D341Med (cell line): ENCODE results near the gene PLEKHA1.

Experiments used
- DNase-seq: peaks from one replicate; pipeline ENCODE4 v3.0.0; 2012; ENCODE audit warnings: low spot score

Gene PLEKHA1

DNA sequence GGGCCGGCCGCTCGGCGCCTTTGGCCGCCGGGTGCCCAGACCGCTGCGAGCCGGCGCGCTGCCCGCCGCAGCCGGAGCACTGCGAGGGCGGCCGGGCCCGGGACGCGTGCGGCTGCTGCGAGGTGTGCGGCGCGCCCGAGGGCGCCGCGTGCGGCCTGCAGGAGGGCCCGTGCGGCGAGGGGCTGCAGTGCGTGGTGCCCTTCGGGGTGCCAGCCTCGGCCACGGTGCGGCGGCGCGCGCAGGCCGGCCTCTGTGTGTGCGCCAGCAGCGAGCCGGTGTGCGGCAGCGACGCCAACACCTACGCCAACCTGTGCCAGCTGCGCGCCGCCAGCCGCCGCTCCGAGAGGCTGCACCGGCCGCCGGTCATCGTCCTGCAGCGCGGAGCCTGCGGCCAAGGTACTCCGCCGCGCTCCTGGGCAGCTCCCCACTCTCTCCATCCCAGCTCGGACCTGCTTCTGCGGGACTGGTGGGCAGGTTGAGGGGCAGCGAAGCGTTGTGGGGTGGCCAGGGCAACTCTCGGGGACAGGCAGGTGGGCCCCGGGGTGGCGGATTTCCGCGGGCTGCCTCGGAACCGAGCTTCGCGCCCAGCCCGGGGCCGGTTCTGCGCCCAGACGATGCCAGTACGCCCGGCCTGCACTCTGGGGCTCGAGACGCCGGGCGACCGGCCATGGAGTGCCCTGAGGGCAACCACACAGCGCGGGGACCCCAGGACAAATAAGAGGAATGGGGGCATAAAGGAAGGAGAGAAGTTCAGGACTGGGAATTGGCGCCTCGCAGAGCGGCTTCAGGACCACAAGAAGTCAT, 87.4 kb downstream of the PLEKHA1 start:
- peak; percentile 59 for DNase-seq

DNA sequence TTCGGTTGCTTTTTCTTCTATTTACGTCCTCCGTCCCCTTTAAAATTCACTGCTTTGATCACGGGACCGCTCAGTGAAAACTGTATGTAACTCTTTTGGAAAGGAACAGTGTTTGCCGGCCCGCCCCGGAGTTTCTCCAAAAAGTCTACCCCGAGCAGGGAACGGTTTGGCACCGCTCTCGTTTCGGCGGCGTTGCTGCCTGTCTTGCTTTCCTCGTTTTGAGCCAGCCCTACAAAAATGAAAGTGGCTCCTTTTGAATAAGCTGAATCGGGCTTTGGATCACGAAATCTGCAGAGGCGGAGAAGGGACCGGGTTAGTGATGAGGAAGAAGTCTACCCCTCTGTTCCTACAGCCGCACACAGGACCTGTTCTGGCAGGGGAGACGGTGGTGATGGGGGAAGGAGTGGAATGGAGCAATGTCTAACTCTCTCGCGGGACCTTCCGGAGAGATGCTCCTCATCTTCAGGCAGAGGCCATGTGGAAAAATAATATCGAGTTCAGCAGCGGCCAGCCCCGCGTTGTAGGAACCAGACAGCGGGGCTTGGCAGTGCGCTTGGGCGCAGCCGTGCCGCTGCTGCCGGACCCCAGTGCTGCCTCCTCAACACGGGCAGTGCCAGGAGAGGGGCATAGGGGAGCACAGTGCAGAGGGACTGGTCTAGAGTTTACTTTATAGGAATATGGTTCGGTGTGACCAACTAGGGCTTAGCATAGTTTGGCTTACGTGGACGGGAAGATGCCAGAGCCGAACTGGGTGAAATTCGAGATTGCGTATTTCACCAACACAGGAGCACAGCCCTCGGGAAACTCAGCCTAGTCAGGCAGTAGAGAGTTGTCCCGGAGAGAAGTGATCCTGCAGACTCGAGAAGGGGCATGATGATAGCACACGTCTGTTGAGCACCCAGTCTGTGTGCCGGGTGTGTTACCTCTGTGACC, 88.3 kb downstream of the PLEKHA1 start:
- no peak for DNase-seq

DNA sequence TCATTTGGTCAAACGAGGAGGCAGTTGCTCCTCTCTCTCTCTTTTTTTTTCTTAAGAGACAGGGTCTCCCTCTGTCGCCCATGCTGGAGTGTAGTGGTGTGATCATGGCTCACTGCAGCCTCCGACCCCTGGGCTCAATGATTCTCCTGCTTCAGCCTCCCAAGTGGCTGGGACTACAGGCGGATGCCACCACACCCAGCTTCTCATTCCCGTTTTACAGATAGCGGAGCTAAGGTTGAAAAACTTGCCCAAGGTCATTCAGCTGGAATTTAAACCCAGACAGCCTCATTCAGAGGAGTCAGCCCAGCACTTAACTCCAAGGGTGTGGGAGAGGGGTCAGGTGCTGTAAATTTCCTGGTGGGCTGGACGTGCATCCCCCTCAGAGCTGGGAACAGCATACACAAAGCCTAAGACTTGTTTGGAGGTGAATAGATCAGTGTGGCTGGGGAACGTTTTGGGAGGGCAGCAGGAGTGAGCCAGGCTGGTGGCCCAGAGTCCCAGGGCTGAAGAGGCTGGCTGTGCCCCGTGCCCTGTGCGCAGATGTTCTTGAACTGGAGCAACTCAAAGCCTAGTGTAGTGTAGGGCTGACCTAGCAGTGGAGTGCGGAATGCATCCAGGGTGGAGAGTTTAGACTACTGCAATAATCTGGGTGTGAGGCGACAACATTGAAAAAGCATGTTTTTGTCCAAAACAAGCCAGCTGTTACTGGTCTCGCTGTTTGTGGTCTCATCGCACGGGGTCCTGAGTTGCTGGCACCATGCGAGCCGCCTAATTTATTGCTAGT, 89.2 kb downstream of the PLEKHA1 start:
- DNase-seq, result no peak

DNA sequence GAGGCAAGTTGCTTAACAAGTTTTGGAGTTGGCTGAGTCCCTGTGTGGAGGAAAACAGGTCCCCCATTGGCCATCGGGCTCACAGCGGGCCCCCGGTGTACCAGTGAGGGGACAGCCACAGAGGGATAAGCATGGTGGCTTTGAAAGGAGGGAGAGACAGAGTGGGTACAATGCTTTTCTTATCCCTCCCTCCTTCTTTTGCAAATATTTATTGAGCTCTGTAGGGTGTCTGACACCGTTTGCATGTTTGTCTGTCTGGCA, 89.7 kb downstream of the PLEKHA1 start:
- no peak for DNase-seq

DNA sequence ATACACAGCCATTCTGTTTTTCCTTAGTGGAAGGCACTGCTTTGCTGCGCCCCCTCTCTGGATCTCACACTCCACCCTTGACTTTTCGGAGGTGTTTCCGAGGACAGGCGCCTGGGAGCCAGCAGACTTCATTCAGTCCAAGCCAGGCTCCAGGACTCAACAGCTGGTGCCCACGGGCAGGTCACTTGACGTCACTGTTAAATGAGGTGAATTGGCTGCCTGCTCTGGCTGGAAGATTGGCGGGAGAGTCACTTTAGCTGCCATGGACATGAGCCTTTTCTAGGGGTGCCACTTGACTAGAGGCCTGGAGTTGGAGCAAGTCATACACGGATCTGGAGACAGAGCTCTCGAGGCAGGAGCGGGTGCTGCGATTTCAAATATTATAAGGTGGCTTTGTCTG, 90.1 kb downstream of the PLEKHA1 start:
- DNase-seq, result no peak

DNA sequence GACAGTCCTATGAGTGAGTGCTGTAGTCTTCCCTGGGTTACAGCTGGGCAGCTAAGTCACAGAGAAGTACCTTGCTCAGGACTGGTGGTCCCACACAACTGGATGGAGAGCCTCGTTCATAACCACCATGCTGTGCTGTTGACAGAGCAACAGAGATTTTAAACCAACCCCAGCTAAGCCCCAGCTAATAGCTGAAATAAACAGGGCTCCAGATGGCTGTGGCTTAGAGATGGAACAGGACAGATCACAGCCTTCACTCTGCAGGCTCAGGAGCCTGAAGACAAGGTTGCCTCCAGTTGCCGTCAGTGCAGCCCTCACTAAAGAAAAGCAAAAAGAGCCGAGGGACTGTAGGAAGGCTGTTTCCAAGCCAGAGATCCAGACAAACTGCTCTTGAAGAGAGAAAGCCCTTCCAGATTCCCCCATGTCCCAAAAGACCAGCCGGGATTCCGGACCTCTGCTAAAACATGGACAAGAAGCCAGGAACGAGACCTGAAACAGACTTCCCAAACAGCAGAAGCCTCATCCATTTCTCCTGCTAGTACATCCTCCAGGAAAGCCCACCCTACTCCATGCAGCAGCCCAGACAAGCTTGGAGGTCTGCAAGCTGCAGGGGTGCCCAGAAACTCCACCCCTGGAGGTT, 91.0 kb downstream of the PLEKHA1 start:
- DNase-seq, result peak; percentile 39

DNA sequence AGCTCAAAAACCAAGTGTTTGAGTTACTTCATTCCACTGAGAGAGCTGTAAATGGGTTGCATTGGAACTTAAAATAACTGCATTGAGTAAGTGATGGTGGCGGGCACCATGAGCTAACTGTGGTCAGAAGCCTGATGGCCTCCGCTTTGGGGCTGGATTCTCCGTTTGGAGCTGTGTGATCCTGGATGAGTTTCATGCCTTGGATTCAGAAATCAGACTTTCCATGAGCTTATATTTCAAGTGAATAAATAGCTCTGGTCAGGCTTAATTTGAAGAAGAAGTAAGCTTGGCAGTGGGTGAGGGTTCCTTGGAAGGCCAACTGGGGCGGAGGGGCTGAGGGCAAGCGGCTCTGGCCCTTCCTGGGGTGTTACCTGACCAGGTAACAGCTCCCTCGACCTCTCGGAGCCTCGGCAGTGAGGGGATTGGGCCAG, 92.5 kb downstream of the PLEKHA1 start:
- no peak for DNase-seq

DNA sequence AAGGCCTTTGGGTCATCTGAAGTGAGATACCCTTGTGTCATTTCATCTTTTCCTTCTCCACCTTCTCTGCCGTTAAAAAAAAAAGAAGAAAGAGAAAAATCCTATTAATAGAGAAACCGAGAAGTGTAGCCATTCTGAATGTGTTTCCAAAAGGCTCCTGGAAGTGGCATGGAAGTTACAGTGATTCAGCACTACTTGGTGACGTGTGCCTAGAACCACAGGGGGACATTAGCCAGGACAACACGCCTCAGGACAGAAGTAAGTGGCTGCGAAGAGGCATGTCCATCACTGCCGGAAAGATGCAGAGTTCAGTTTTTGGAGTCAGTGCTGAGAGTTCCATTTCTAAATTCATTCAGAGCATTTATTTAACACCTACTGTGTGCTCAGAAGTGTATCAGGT, 93.2 kb downstream of the PLEKHA1 start:
- no peak for DNase-seq

DNA sequence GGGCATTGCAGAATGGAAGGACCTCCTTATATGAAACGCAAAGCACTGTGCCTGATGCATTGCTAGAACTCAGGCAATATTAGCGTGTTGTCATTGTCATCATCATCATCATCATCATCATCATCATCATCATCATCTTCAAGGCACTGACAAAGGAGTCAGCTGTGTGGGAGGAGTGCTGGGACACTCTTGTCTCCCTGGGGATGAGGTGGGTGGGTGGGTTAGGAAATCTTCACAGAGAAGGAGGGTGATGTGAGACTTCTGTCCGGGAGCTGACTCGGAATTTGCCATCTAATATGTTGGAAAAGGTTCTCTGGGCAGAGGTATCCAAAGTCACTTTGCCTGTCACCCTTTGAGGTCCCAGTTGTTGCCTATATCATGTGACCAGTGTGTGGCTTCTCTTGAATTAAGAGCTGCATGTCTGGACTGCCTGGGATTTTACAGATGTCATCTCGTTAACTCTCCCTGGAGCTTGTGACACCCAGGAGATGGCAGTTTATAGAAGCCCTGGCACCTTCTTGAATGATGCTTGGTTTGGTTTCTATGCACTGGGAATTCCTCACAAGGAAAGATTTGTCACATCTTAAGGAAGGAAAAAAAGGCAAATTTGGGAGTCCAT, 93.9 kb downstream of the PLEKHA1 start:
- no peak for DNase-seq

DNA sequence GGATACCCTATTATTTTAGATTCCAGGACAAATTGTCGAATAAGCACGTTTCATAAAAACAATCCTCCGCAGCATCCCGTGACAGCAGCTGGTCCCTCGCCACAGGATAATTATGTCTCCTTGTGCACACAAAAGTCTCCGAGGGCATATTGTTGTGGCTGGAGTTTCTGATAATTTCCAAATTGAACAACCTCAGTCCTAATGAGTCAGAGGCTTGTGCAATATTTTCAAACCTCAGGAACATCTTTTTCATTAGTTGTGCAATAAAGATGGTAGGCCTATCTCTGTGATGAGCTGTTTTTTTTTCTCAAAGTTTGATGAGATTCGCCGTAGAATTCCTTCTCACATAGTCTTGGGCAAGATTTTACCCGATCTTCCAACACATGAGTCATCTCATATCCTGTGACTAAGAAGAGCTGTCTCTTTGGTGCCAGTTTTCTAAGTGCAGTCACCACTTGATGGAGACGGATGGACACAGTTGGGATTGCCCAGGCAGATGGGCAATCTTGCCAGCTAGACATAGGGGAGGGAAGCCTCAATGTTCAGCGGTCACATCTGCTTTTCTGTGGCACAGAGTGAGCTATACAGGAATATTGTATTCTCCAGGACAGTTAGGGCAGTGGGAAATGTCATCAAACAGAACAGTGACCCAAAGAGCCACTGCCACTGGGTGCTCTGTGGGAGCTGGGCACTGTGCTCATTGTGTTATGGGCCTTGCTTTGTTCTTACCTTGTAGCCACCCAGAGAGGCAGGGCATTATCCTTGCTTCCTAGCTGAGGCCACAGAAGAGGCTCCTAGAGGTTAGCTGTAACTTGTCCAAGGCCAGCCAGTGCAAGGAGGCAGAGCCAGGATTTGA, 94.6 kb downstream of the PLEKHA1 start:
- no peak for DNase-seq

DNA sequence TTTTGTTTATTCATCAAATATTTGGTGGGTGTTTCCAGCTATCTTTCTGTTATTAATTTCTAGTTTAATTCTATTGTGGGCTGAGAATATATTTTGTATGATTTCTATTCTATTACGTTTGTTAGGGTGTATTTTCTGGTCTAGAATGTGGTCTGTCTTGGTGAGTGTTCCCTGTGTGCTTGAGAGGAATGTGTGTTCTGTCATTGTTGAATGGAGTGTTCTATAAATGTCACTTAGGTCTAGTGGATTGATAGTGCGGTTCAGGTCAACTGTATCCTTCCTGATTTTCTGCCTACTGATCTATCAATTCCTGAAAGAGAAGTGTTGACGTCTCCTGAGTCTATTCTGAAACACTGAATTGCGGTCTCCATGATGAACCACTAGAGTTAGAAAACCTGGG, 95.3 kb downstream of the PLEKHA1 start:
- DNase-seq, result no peak

DNA sequence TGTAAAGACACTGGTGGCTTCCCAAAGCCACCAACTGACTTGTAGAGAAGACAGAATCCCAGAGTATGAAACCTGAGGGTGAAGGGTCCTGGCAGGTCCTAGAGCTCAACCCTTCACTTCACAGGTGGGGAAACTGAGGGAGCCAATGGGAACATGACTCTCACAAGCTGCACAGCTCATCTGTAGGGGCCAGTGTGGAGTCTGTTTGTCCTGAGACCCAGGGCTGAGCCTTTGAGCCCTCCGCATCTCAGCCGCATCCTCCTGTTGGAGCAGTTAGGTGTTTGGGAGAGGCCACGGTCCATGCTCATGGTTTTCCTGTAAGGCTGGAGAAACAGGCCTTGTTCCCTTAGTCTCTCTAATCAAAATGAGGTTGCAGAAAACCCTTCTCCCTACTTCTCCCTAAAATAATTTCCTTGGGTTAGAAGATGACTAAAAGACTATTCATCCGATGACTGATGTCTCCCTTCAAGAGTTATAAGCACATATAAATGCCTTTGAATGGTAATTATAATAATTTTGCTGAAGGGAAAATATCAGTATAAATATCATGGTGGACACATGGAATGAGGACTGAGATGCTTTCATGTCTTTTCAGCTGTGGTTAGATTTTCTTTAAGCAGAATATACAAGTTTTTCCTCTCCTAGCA, 97.1 kb downstream of the PLEKHA1 start:
- no peak for DNase-seq

DNA sequence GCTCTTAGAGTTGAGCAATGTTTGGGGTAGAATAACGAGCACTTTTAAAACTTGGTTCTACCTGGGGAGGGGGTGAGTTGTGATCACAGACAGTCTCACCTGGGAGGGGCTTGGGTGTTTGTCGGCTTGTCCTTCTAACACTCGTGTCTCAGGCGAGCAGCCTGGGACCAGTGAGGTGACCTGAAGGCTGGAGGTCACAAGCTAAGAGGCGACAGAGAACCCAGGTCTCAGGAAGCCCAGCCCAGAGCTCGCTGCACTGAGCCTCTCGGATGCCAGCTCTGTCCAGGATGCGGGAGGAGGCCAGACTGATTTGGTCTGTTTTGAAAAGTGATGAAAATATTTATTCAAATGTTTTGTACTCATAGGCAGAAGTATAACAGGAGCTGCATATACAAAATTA, 98.6 kb downstream of the PLEKHA1 start:
- DNase-seq, result no peak

DNA sequence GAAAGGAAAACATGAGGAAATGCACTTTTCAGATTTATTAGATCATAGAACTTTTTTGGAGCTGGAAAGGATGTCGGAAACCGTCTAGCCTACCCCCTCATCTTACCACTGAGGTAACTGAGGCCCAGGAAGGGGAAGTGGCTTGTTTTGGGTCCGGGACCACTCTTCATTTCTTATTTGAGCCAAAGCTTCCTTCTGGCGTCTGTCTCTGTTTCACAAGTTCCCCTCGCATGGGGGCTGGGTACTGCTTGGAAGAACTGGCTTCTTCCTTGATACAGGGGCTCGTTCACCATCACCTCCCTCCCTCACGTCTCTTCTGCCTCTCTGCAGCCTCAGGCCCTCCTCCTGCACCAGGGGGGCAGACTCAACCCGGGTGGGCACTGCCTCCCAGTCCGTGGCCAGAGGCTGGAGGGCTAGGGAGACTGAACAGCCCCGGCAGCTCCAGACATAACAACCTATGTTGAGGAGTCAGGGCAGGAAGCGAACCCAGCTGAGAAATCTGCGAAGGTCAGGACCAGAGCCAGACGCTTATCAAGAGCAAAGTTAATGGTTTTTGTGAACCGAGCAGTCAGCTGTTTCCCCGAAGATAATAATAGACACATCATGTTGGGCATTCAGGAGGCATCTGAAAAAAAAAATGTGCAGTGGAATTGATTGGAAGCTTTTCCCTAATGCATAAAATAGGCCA, 99.8 kb downstream of the PLEKHA1 start:
- DNase-seq, result no peak

DNA sequence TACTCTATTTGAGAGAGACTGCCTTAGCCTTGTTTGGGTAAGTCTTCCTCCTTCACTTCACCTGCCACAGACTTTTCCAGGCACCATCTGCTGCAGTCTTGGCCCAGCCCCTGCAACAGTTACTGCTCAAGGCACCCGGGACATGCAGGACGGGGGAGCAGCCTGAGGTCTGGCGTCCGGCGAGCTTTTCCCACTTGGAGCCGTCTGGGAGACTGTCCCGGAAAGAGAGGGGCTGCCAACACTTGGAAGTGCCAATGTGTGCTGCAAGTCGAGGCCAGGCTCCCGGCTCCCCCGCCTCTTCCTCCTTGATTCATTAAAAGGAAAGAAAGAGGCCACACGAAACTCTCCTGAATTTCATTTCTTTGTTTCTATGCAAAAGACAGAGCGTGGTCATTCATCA, 100.6 kb downstream of the PLEKHA1 start:
- DNase-seq, result no peak

DNA sequence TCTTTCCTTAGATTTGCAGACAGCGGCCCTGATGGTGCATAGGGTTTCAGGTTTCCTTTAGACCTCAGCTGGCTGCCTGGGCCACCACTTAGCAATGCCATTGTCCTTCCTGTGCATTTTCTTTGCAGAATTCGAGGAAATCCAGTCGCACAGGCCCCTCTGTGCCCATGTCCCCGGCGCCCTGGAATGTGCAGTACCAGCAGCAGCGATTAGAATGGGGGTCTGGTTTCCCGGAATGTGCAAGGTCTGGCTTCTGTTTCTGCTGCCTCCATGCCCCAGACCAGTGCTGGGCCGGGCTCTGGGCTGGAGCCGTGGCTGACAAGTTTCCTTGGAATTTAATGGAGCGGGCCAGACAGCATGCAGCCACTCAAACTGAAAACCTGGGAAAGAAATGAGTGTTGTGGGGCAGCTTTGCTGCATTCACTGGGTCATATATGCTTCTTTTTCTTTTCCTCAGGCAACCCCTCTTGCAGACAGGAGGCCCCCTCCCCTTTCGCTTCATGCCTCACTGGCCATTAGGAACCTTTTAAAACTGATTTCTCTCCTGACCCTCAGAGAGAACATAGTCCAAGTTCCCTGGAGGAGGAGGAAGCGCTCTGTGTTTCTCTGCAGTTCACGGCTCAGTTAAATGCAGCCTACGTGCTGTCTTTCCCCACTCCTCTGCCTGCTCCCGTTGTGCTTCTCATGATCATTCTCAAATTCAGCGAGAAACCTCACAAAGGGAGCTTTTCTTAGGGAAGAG, 101.3 kb downstream of the PLEKHA1 start:
- DNase-seq, result no peak

DNA sequence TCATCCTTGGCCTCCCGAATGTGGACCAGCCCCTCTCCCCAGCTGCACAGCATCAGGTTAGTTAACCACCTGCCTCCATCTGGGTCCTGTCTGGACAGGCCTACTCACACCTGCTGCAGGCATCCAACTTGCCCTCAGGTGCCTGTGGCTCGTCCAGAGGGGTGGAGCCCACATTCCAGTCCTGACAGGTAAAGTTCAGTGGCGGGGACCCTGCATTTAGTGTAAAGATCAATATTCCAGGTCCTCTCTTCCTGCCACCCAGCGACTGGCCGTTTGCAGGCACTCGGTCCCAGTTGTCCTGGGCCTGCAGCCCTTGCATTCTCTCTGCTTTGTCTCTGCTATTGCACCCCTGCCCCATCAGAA, 101.8 kb downstream of the PLEKHA1 start:
- no peak for DNase-seq

DNA sequence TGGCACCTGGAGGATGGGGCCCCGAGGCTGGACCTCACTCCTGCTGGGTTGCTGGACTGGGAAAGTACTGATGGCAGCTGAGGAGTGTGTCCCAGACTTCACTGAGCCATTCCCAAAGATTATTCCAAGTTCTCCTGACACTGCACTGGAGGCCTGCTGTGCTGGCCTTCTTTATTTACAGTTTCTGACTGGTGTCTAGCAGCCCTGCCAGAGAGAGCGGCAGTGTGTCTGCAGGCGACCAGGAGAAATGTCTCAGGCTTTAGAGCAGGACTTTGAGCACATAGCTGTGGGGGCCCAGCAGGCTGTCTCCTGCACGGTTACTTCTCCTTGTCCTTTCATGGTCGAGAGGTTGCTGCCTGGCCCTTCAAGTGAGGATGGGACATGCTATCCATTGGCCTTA, 102.9 kb downstream of the PLEKHA1 start:
- no peak for DNase-seq

DNA sequence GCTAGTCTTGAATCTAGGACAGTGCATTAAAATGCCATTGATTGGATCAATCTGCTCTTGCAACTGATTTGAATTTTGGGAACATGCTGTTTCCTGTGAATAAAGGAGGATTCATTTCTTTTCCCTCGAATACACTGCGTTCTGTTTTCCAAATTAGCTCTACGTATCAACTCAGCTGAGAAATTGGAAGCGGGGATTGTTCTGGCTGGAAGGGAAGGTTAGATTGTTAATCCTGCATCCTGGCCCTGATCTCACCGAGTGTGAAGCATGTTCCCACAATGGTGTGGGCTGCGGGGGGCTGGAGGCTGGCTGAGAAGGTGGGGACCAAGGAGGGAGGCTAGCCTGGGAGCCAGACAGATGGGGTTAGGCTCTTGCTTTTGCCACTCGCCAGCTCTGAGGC, 104.5 kb downstream of the PLEKHA1 start:
- no peak for DNase-seq
